ENCODE results near the gene POLR2F. TPM values are rescaled to one million over a fixed set of nuclear protein-coding genes. Genes with fewer than 3 reads are reported as not detected.

Gene POLR2F
- total RNA-seq, 1 experiment from 2014 or later, result 116 TPM

Small RNAs within 50 kb of the gene (microRNA-seq; reads per million reads assigned to microRNA genes)
- gene MIR4534 (not detected), gene MIR6820 (4.1 reads per million, percentile 27 among the genes with 10 or more reads in this experiment)

Other genes with a start within 250 kb of the POLR2F start
- gene GCAT, start 145.8 kb upstream of the POLR2F start, total RNA-seq (2022), result 24.4 and 24.8 TPM in 2 replicates
- 0.27 TPM in 1 of 2 replicates, not detected in the other for gene GALR3, start 130.3 kb upstream of the POLR2F start, total RNA-seq (2022)
- 19.3 and 19.4 TPM in 2 replicates for gene ANKRD54, start 109.4 kb upstream of the POLR2F start, total RNA-seq (2022)
- 524 and 554 TPM in 2 replicates for gene EIF3L, start 104.3 kb upstream of the POLR2F start, total RNA-seq (2022)
- 43.5 and 46.7 TPM in 2 replicates for gene MICALL1, start 47.4 kb upstream of the POLR2F start, total RNA-seq (2022)
- not detected in 2 replicates for gene C22orf23, start 98 bp upstream of the POLR2F start, total RNA-seq (2022)
- gene SOX10, start 30.9 kb downstream of the POLR2F start, total RNA-seq (2022), result not detected in 2 replicates
- 40.2 and 41.1 TPM in 2 replicates for gene PICK1, start 103.7 kb downstream of the POLR2F start, total RNA-seq (2022)
- not detected in 2 replicates for gene SLC16A8, start 130.5 kb downstream of the POLR2F start, total RNA-seq (2022)
- 4.4 and 4.9 TPM in 2 replicates for gene BAIAP2L2, start 157.0 kb downstream of the POLR2F start, total RNA-seq (2022)
- gene PLA2G6, start 228.1 kb downstream of the POLR2F start, total RNA-seq (2022), result 18.7 and 19.2 TPM in 2 replicates
- gene MAFF, start 248.3 kb downstream of the POLR2F start, total RNA-seq (2022), result 6.8 and 9.0 TPM in 2 replicates

Data from Caco-2 (cell line).